BE2C (cell line): ENCODE results near the gene FRY.

Source experiments
- DNase-seq: peaks from one replicate; pipeline ENCODE4 v3.0.0-alpha.2; 2020
- H3K27me3 ChIP-seq: fragments of 250-450 bp; sonication (Bioruptor Pico); 2 replicates; pipeline ENCODE4 v1.5.1; 2020; ENCODE audit warnings: mild to moderate bottlenecking
- H3K36me3 ChIP-seq: fragments of 250-450 bp; sonication (Bioruptor Pico); 2 replicates; pipeline ENCODE4 v1.5.1; 2020; ENCODE audit warnings: mild to moderate bottlenecking
- H3K4me1 ChIP-seq: fragments of 250-450 bp; sonication (Bioruptor Pico); 2 replicates; pipeline ENCODE4 v1.5.1; 2020
- H3K4me3 ChIP-seq: 2 replicates; pipeline ENCODE4 v1.5.1; 2011; ENCODE audit warnings: low read depth, low read length
- H3K9me3 ChIP-seq: fragments of 250-450 bp; sonication (Bioruptor Pico); 2 replicates; pipeline ENCODE4 v1.5.1; 2020
- TF ChIP-seq, protein P1 (sequence below): IDR thresholded peaks from 2 replicates; pipeline ENCODE4 v1.5.1; 2012; ENCODE audit warnings: mild to moderate bottlenecking, low read depth, low read length

FRY gene

DNA sequence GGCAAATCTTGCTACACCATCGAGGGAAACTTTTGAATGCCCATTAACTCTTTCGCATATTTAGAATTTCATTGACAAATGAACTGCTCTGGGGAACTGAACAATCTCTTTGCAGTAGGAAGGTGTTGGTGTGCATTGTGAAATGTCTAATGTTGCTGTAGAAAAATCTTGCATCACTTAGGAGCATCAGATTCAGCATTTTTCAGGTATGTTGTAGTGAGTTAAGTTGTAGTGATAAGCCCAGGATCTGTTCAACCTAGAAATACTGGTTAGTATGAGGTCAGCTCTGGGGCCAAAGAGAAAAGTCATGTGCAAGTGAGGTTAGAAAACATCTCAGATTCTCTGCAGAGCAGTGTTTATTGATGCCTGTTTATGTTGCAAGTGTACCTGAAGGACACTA is 4.1 kb downstream of the FRY start:
- TF ChIP-seq, protein P1, sequence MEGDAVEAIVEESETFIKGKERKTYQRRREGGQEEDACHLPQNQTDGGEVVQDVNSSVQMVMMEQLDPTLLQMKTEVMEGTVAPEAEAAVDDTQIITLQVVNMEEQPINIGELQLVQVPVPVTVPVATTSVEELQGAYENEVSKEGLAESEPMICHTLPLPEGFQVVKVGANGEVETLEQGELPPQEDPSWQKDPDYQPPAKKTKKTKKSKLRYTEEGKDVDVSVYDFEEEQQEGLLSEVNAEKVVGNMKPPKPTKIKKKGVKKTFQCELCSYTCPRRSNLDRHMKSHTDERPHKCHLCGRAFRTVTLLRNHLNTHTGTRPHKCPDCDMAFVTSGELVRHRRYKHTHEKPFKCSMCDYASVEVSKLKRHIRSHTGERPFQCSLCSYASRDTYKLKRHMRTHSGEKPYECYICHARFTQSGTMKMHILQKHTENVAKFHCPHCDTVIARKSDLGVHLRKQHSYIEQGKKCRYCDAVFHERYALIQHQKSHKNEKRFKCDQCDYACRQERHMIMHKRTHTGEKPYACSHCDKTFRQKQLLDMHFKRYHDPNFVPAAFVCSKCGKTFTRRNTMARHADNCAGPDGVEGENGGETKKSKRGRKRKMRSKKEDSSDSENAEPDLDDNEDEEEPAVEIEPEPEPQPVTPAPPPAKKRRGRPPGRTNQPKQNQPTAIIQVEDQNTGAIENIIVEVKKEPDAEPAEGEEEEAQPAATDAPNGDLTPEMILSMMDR = no peak
- DNase-seq = no peak
- Histone ChIP-seq H3K27me3 (no peaks in the 10 kb centered on the region), H3K9me3 (no peaks in the 10 kb centered on the region), H3K4me3 (no peak overlapping the region), H3K4me1 (peaks cover 23% of the 10 kb centered on the region), H3K36me3 (no peaks in the 10 kb centered on the region)

GRCh38 chr13:32036126-32036695 is 4.6 kb downstream of the FRY start:
- no peaks in the 10 kb centered on the region for H3K27me3 ChIP-seq
- no peak for DNase-seq
- peaks cover 23% of the 10 kb centered on the region for H3K4me1 ChIP-seq
- H3K36me3 ChIP-seq = no peaks in the 10 kb centered on the region
- TF ChIP-seq, protein P1 = no peak
- H3K4me3 ChIP-seq = peak overlapping the region; percentile 18
- no peaks in the 10 kb centered on the region for H3K9me3 ChIP-seq

DNA sequence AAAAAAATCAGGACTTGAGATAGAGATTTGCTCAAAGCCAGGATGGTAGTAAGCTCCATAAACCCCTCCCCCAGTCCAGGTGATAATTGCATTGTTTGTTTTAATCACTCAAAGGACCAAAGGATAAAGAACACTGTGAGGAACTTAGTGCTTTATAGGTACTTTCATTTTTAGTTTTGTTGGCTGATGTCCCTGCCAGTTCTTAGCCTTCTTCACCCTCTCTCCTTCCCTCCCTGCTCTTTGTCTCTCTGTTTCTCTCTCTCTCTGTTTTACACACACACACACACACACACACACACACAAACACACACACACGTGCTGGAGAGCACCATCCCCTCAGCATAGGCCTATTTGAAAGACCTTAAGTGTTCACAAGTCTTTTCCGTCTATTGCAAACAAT is 5.2 kb downstream of the FRY start:
- DNase-seq = no peak
- Histone ChIP-seq H3K36me3 (no peaks in the 10 kb centered on the region), H3K4me1 (peaks cover 23% of the 10 kb centered on the region), H3K4me3 (peak overlapping the region; percentile 18), H3K27me3 (no peaks in the 10 kb centered on the region), H3K9me3 (no peaks in the 10 kb centered on the region)
- TF ChIP-seq, protein P1 = no peak

DNA sequence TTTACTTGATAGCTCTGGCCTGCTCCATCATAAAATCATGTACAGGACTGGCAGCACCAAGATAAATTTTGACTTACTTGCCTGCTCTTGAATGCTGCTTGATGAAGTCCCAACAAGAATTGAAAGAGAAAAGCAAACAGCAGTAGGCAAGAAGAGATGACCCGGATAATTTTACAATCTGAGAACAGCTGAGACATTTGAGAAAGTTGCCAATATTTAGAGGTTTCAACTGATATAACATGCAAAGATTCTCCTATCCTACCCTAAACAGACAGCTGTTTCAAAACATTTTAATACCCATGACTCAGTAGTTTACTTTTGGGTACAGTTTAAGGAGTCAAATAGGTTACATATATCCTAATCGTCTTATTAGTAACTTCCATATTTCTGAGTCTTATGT is 5.9 kb downstream of the FRY start:
- TF ChIP-seq, protein P1 = no peak
- no peaks in the 10 kb centered on the region for H3K27me3 ChIP-seq
- DNase-seq = no peak
- peaks cover 23% of the 10 kb centered on the region for H3K4me1 ChIP-seq
- H3K36me3 ChIP-seq = no peaks in the 10 kb centered on the region
- H3K4me3 ChIP-seq = no peak overlapping the region
- no peaks in the 10 kb centered on the region for H3K9me3 ChIP-seq

GRCh38 chr13:32038343-32038742 is 6.8 kb downstream of the FRY start:
- no peaks in the 10 kb centered on the region for H3K27me3 ChIP-seq
- TF ChIP-seq, protein P1 = no peak
- H3K4me1 ChIP-seq = peaks cover 23% of the 10 kb centered on the region
- DNase-seq = peak; percentile 38
- no peaks in the 10 kb centered on the region for H3K36me3 ChIP-seq
- H3K4me3 ChIP-seq = no peak overlapping the region
- H3K9me3 ChIP-seq = no peaks in the 10 kb centered on the region

GRCh38 chr13:32039056-32039455 is 7.5 kb downstream of the FRY start:
- H3K27me3 ChIP-seq = no peaks in the 10 kb centered on the region
- no peaks in the 10 kb centered on the region for H3K9me3 ChIP-seq
- 0 out of 2 replicates have a peak overlapping the region, but pooled peaks have one; percentile 4 for H3K4me3 ChIP-seq
- no peaks in the 10 kb centered on the region for H3K36me3 ChIP-seq
- H3K4me1 ChIP-seq = peaks cover 23% of the 10 kb centered on the region
- TF ChIP-seq, protein P1 = no peak
- no peak for DNase-seq
